GM21737 (cell line): ENCODE results near the gene DLG5.

Source experiments
- ATAC-seq: cut with Tn5 transposase; IDR thresholded peaks from one replicate; pipeline ENCODE4 v1.9.1; 2021; ENCODE audit warnings: mild to moderate bottlenecking, moderate library complexity; ENCODE audit not compliant: unreplicated experiment

The DLG5 gene

GRCh38 chr10:77896058-77896457 is 30.5 kb downstream of the DLG5 start:
- no peak for ATAC-seq

GRCh38 chr10:77894058-77894457 is 32.5 kb downstream of the DLG5 start:
- ATAC-seq = no peak

- no peak for ATAC-seq
Observed at GRCh38 chr10:77893386-77893785, 33.2 kb downstream of the DLG5 start.

- ATAC-seq = no peak
Observed at GRCh38 chr10:77892761-77893160, 33.8 kb downstream of the DLG5 start.

- no peak for ATAC-seq
Observed at GRCh38 chr10:77892021-77892739, 34.4 kb downstream of the DLG5 start.

GRCh38 chr10:77890097-77890496 is 36.5 kb downstream of the DLG5 start:
- ATAC-seq = no peak

GRCh38 chr10:77889277-77889903 is 37.2 kb downstream of the DLG5 start:
- no peak for ATAC-seq

- ATAC-seq = no peak
Observed at GRCh38 chr10:77888356-77888703, 38.2 kb downstream of the DLG5 start.

GRCh38 chr10:77887631-77888355 is 38.8 kb downstream of the DLG5 start:
- no peak for ATAC-seq

GRCh38 chr10:77886795-77887355 is 39.7 kb downstream of the DLG5 start:
- no peak for ATAC-seq

- no peak for ATAC-seq
Observed at GRCh38 chr10:77884181-77884580, 42.4 kb downstream of the DLG5 start.

GRCh38 chr10:77881636-77882035 is 44.9 kb downstream of the DLG5 start:
- ATAC-seq = no peak

GRCh38 chr10:77881222-77881621 is 45.3 kb downstream of the DLG5 start:
- no peak for ATAC-seq

GRCh38 chr10:77879710-77880109 is 46.8 kb downstream of the DLG5 start:
- no peak for ATAC-seq

GRCh38 chr10:77879065-77879464 is 47.5 kb downstream of the DLG5 start:
- no peak for ATAC-seq

GRCh38 chr10:77877441-77878344 is 48.9 kb downstream of the DLG5 start:
- peak; percentile 62 for ATAC-seq

GRCh38 chr10:77875730-77876129 is 50.8 kb downstream of the DLG5 start:
- ATAC-seq = no peak

GRCh38 chr10:77874872-77875271 is 51.7 kb downstream of the DLG5 start:
- ATAC-seq = no peak

- ATAC-seq = peak; percentile 86
Observed at GRCh38 chr10:77873536-77874380, 52.8 kb downstream of the DLG5 start.
